T-helper 17 cell (primary cell): Measurements from ENCODE around the gene MAPK6. TPM values are rescaled to one million over a fixed set of nuclear protein-coding genes. Genes with fewer than 3 reads are reported as not detected.
"Not testable (repeated sequence)": the region's sequence is repeated elsewhere in the genome, so short reads cannot be mapped to it uniquely, and the experiment has no call there.

Experiments
- ATAC-seq: fragments of 150-1000 bp; cut with Tn5 transposase; 2 replicates; pipeline ENCODE4 v1.10.0; 2021; ENCODE audit warnings: mild to moderate bottlenecking, moderate library complexity
- DNase-seq, 3 donors: peaks; one replicate each; pipeline versions ENCODE4 v3.0.0 to v3.0.0-alpha.2; 2020 to 2021
- H3K9me3 ChIP-seq: one replicate; pipeline ENCODE4 v1.7.0; 2013; ENCODE audit warnings: low read length, mild to moderate bottlenecking; ENCODE audit not compliant: control insufficient read depth, poor library complexity, severe bottlenecking
- H3K27ac Mint-ChIP-seq: one replicate; pipeline ENCODE4 v1.8.0; 2022; ENCODE audit warnings: mild to moderate bottlenecking, moderate library complexity, mixed read lengths
- H3K27me3 Mint-ChIP-seq: one replicate; pipeline ENCODE4 v1.8.0; 2022; ENCODE audit warnings: mixed read lengths
- H3K36me3 Mint-ChIP-seq: one replicate; pipeline ENCODE4 v1.8.0; 2022; ENCODE audit warnings: low read depth, mixed read lengths
- H3K4me1 Mint-ChIP-seq: one replicate; pipeline ENCODE4 v1.8.0; 2022; ENCODE audit warnings: mild to moderate bottlenecking, mixed read lengths
- H3K4me3 Mint-ChIP-seq: one replicate; pipeline ENCODE4 v1.8.0; 2022; ENCODE audit warnings: mild to moderate bottlenecking, moderate library complexity, mixed read lengths
- total RNA-seq, 4 donors: library from RNA in 2 of 4; stranded (reverse) in 2 of 4; gene quantifications; one replicate each; pipeline ENCODE4 v1.2.3 and lab custom pipeline; 2022 to 2026

Gene MAPK6
- total RNA-seq (10 to 100 TPM; 36.8 to 45.6 TPM), total RNA-seq (lab: John Stamatoyannopoulos, UW) (75.3 to 116 reads per million in 2 donors)

DNA sequence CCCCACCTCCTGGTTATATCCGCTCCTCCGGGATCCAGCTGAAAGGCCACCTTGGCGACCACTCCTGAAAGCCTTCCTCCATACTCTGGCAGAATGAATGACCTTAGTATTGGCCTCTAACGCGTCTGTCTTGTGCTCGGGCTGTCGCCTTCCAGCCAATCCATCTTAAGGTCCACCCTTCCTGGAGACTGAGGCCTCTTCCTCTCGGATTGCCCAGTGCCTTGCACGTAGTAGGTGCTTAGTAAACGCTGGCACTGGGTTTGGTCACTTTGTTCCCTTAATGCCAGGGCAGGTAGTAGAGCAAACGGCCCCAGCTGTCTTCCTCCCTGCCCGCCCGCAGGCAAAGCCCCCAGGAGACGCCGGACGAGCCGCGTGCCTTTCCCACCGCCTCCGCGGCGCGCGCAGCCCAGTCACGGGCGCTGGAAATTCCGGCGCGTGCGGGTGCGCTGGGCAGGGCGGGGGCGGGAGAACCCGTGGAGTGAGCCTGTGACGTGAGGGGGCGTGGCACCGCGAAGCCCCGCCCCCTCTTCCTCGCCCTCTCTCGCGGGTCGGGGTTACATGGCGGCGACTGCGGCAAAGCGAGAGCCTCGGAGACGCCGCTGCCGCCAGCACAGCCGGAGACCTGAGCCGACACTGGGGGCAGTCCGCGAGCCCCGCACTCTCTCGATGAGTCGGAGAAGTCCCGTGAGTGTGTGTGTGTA lies at the start of gene MAPK6:
Gene MAPK6 (plus strand): TSS at position 527 of the 701 bp plus-strand sequence. CDS start 27,242 bp downstream, outside the sequence.
- Mint-ChIP-seq H3K27me3 (no peaks in the 10 kb centered on the region), H3K36me3 (no peaks in the 10 kb centered on the region), H3K4me3 (peak within 1 kb of the TSS; percentile 99), H3K4me1 (peaks cover 27% of the 10 kb centered on the region), H3K27ac (peak within 1 kb of the TSS; percentile 92)
- peak; percentile 94 to 96 (median 95) for DNase-seq
- ATAC-seq, result peak; percentile 89
- H3K9me3 ChIP-seq, result peaks cover 2% of the 10 kb centered on the region

DNA sequence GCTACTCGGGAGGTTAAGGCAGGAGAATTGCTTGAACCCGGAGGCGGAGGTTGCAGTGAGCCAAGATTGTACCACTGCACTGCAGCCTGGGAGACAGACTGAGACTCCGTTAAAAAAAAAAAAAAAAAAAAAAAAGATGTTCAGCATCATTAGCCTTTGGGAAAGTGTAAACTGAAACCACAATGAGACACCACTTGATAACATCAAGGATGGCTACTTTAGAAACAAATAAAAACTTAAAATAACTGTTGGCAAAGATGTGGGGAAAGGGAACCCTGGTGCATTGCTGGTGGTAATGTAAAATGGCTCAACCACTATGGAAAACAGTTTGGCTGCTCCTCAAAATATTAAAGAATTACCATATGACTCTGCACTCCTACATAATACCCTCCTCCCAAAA lies 49.3 kb upstream of the MAPK6 start:
- peaks cover 4% of the 10 kb centered on the region for H3K9me3 ChIP-seq
- no peak for ATAC-seq
- H3K27me3 Mint-ChIP-seq, result no peaks in the 10 kb centered on the region
- peaks cover 27% of the 10 kb centered on the region for H3K4me1 Mint-ChIP-seq
- H3K4me3 Mint-ChIP-seq, result peak overlapping the region; percentile 99
- no peak for DNase-seq
- H3K36me3 Mint-ChIP-seq, result peaks cover 12% of the 10 kb centered on the region
- H3K27ac Mint-ChIP-seq, result peak overlapping the region; percentile 100

DNA sequence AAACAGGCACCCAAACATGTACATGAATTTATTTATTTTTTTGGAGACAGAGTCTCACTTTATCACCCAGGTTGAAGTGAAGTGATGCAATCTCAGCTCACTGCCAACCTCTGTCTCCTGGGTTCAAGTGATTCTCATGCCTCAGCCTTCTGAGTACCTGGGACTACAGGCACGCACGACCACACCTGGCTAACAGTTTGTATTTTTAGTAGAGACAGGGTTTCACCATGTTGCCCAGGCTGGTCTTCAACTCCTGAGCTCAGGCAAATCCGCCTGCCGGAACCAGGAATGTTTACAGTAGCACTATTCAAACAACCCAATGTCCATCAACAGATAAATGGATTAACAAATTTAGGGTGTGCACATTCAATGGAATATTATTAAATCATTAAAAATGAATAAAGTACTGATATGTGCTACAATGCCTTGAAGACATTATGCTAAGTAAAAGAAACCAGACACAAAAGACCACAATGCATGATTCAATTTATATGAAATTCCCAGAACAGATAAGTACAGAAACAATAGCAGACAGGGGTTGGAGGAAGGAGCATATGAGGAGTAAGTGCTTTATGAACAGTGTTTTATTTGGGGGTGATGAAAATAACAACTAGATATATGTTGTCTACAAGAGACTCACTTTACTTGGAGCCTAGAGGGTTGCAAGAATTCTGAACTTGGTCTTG lies 48.7 kb upstream of the MAPK6 start:
- DNase-seq (no peak), ATAC-seq (no peak)
- peak overlapping the region; percentile 100 for H3K27ac Mint-ChIP-seq
- H3K4me1 Mint-ChIP-seq, result peaks cover 27% of the 10 kb centered on the region
- H3K36me3 Mint-ChIP-seq, result peaks cover 12% of the 10 kb centered on the region
- no peaks in the 10 kb centered on the region for H3K27me3 Mint-ChIP-seq
- H3K9me3 ChIP-seq, result peaks cover 4% of the 10 kb centered on the region
- H3K4me3 Mint-ChIP-seq, result peak overlapping the region; percentile 99

DNA sequence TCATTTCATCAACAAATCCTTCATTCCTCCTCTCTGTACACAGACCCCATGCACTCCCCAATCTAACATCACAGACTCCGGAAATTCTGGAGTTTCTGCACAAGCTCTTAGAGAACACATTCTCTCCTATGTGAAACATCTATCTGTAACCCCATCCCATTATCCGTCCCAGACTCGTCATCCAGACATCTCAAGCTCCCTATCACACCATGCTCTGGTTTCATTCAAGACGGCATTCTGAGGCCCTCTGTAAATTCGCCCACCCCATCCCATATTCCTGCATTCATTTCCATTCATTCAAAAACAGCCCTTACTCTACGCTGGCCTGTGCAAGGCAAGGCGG lies 48.0 kb upstream of the MAPK6 start:
- Mint-ChIP-seq H3K4me1 (peaks cover 19% of the 10 kb centered on the region), H3K27me3 (no peaks in the 10 kb centered on the region), H3K4me3 (peak overlapping the region; percentile 99), H3K36me3 (peaks cover 7% of the 10 kb centered on the region), H3K27ac (peak overlapping the region; percentile 100)
- ATAC-seq (no peak), DNase-seq (no peak)
- peaks cover 4% of the 10 kb centered on the region for H3K9me3 ChIP-seq

DNA sequence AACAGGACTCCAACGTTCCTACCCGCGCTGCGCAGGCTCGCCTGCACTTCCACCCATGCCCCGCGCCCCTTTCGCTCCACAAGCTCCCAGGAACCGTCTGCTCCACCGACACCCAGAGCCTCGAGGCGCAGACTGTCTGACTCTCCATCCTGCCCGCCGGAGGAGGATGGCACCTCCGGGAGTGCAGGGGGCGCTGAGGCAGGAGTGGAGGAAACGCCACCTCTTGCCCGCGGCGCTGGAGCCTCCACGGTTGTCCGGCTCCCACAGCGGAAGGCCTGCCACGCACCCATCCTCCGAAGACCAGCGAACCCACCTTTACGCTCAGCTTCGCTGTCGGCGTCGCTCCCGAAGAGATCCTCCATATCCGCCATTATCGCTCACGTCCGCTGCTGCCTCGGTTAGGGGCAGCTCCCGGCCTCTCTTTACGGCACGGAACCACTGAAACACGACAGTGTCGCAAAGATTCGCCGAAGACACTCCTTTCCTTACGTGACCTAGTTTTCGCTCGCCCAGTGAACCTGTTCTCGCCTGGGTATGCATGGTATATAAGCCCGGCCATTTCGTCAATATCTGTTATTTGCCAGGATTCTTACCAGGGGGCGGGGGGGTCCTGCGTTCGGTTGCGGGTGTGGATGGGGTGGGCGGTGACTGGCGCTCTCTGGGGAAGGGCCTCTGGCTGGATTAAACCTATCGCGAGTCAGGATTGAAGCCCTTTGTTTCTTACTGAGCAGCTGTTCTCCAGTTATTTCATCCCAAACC lies 47.5 kb upstream of the MAPK6 start, which contains the start of gene LEO1:
Gene LEO1 (minus strand): TSS at position 404 of the 759 bp plus-strand sequence. CDS start 33 bp downstream, at position 371.
- peak within 1 kb of the TSS; percentile 100 for H3K27ac Mint-ChIP-seq
- peak within 1 kb of the TSS; percentile 99 for H3K4me3 Mint-ChIP-seq
- peaks cover 7% of the 10 kb centered on the region for H3K36me3 Mint-ChIP-seq
- H3K27me3 Mint-ChIP-seq, result no peaks in the 10 kb centered on the region
- DNase-seq, result peak; percentile 73 to 81 (median 78)
- peak; percentile 95 for ATAC-seq
- peaks cover 4% of the 10 kb centered on the region for H3K9me3 ChIP-seq
- H3K4me1 Mint-ChIP-seq, result peaks cover 16% of the 10 kb centered on the region

DNA sequence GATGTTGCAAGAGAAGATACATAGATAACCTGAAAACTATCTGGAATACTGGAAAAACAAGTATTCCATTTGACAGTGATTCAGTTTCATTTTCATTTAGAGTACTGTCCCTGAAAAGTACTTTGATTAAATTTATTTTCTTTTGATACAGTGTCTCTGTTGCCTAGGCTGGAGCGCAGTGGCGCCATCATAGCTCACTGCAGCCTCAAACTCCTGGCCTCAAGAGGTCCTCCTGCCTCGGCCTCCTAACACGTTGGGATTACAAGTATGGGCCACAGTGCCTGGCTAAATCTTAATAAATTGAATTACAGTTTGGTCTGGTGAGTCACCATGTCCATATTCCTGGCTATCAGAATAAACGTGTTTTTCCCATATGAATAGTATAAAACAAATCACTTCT lies 45.8 kb upstream of the MAPK6 start:
- Mint-ChIP-seq H3K27me3 (no peaks in the 10 kb centered on the region), H3K27ac (no peak overlapping the region), H3K36me3 (peaks cover 7% of the 10 kb centered on the region), H3K4me3 (no peak overlapping the region), H3K4me1 (peaks cover 16% of the 10 kb centered on the region)
- no peak for DNase-seq
- no peaks in the 10 kb centered on the region for H3K9me3 ChIP-seq
- no peak for ATAC-seq

DNA sequence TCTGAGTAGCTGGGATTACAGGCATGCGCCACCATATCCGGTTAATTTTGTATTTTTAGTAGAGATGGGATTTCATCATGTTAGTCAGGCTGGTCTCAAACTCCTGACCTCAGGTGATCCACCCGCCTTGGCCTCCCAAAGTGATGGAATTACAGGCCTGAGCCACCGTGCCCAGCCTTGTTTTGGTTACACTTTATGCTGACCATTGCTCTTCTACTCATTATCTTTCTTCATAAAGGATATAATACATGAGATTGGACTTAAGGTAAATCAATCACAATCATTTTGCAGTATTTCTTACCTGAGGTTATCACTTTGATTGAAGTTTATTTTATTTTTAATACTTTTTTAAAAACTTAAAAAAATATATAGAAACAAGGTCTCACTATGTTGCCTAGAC lies 45.2 kb upstream of the MAPK6 start:
- H3K4me1 Mint-ChIP-seq, result peaks cover 17% of the 10 kb centered on the region
- H3K36me3 Mint-ChIP-seq, result peaks cover 7% of the 10 kb centered on the region
- DNase-seq (no peak), ATAC-seq (no peak)
- H3K27me3 Mint-ChIP-seq, result no peaks in the 10 kb centered on the region
- no peak overlapping the region for H3K4me3 Mint-ChIP-seq
- H3K27ac Mint-ChIP-seq, result no peak overlapping the region
- H3K9me3 ChIP-seq, result no peaks in the 10 kb centered on the region

DNA sequence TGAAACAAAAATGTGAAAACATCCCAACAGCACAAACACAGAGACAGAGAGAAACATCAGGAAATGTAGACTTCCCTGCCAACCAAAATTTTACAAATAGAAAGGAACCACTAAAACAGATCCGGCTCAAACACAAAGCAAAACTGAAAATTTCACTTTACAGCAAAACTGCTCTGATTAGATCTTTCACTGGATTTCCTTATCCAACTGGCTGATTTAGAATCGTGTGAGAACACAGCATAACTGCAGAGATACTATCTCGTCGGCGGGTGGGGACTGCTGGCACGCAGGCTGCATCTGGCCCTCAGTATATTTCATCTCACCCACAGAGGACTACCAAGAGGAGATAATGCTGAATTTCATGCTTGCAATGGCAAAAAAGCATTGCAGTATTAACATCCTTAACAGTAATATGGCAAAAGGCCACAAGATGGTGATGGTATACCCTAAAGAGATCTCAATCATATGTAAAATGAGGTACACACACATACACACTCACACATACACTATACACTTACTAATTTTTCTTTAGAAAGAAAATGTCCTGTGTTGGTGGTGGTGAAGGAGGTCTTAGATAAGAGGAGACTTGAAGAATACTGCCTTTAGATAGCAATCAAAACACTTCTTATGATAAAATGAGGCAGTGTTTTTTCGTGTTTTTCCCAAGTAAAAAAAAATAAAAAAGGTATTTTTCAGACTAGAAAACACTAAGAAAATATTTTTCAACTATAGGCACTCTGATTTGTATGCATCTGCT lies 36.8 kb upstream of the MAPK6 start:
- DNase-seq, result no peak
- ATAC-seq, result peak; percentile 97
- Mint-ChIP-seq H3K27ac (peak overlapping the region; percentile 95), H3K4me3 (peak overlapping the region; percentile 87), H3K27me3 (no peaks in the 10 kb centered on the region), H3K36me3 (no peaks in the 10 kb centered on the region), H3K4me1 (peaks cover 14% of the 10 kb centered on the region)
- H3K9me3 ChIP-seq, result no peaks in the 10 kb centered on the region

DNA sequence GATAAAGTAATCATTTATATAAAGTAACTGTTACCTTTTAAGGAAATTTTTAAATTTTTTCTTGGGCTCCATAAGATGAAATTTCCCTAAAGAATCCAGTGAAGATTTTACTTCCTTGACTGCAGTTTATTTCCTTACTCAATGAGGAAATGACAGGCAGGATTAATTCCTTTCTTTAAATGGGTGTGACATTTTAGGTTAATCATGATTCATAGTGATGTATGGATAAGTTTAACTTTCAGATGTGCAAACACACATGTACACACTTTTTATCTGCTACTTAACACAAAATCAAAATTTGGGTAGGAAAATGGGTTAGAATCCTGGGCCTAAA lies 36.3 kb upstream of the MAPK6 start:
- Mint-ChIP-seq H3K27ac (peak overlapping the region; percentile 95), H3K27me3 (no peaks in the 10 kb centered on the region), H3K4me3 (no peak overlapping the region), H3K4me1 (peaks cover 14% of the 10 kb centered on the region), H3K36me3 (no peaks in the 10 kb centered on the region)
- no peaks in the 10 kb centered on the region for H3K9me3 ChIP-seq
- DNase-seq (no peak), ATAC-seq (no peak)

DNA sequence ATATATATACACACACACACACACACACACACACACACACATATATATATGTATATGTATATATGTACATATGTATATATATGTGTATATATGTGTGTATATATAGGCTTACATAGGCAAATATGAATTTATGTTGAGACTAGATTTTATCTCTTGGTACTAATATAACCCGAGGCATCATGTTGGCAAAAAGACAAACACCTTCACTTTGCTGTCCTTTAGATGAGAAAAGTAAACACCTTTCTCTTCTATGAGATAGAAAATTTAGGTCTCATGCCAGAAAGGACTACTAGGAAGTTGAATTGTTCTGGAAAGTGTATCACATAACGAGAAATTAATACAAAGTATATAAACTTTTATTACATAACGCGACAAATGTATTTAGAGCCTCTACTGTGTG lies 27.9 kb upstream of the MAPK6 start:
- no peaks in the 10 kb centered on the region for H3K9me3 ChIP-seq
- no peaks in the 10 kb centered on the region for H3K36me3 Mint-ChIP-seq
- ATAC-seq (no peak), DNase-seq (no peak)
- H3K4me1 Mint-ChIP-seq, result no peaks in the 10 kb centered on the region
- no peak overlapping the region for H3K27ac Mint-ChIP-seq
- no peaks in the 10 kb centered on the region for H3K27me3 Mint-ChIP-seq
- H3K4me3 Mint-ChIP-seq, result no peak overlapping the region

DNA sequence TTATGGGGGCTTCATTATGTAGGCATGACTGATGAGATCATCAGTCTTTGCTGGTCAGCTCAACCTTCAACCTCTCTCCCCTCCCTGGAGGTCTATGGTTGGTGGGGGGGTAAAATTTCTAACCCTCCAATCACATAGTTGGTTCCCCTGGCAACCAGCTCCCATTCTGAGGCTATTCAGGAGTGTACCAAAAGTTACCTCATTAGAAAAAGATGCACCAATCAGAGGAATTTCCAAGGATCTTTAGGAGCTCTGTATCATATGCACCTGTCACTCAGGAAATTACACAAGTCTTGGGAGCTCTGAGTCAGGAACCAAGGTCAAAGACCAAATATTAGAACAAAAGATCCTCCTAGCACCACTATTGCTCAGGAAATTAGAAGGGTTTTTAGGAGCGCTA lies 26.1 kb upstream of the MAPK6 start:
- Mint-ChIP-seq H3K27ac (no peak overlapping the region), H3K4me3 (no peak overlapping the region), H3K36me3 (no peaks in the 10 kb centered on the region), H3K27me3 (no peaks in the 10 kb centered on the region), H3K4me1 (no peaks in the 10 kb centered on the region)
- ATAC-seq (no peak), DNase-seq (no peak)
- no peaks in the 10 kb centered on the region for H3K9me3 ChIP-seq

DNA sequence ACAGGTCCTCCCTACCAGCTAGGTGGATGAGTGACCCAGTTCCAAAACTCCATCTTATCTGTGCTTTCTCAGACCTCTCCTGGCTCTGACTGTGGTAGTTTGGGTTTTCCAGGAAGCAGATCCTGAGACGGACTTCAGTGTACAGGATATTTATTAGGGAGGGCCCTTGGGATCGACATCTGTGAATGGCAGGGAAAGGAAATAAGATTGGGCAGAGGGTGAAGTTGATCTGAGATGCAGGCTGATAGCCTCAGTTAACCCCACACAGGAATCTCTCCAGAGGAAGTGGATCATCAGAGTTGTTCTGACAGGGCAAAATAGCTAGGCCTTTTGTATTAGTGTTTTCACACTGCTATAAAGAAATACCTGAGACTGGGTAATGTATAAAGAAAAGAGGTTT lies 16.7 kb upstream of the MAPK6 start:
- Mint-ChIP-seq H3K27me3 (no peaks in the 10 kb centered on the region), H3K4me3 (no peak overlapping the region), H3K27ac (no peak overlapping the region), H3K4me1 (peaks cover 4% of the 10 kb centered on the region), H3K36me3 (no peaks in the 10 kb centered on the region)
- no peak for DNase-seq
- ATAC-seq, result no peak
- H3K9me3 ChIP-seq, result no peaks in the 10 kb centered on the region

DNA sequence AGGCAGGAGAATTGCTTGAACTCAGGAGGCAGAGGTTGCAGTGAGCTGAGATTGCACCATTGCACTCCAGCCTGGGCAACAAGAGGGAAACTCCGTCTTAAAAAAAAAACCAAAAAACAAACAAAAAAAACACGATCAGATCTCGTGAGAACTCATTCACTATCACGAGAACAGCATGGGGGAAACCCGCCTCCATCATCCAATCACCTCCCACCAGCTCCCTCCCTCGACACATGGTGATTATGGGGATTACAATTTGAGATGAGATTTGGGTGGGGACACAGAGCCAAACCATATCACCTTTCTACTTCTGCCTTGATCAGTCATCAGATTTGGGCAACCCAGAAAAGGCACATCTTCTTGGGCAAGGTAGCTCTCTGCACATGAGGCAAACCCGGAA lies 15.9 kb upstream of the MAPK6 start:
- not testable (repeated sequence) for DNase-seq

More for the DNA sequence above, 15.9 kb upstream of the MAPK6 start:
- H3K27me3 Mint-ChIP-seq, H3K27ac Mint-ChIP-seq, H3K4me1 Mint-ChIP-seq, H3K4me3 Mint-ChIP-seq, H3K36me3 Mint-ChIP-seq, H3K9me3 ChIP-seq, ATAC-seq: not testable (repeated sequence)
